Esophagus (tissue), 2 donors: ENCODE data around the gene PRSS56. TPM values are rescaled to one million over a fixed set of nuclear protein-coding genes. Genes with fewer than 3 reads are reported as not detected.
"Not testable (repeated sequence)": the region's sequence is repeated elsewhere in the genome, so short reads cannot be mapped to it uniquely, and the experiment has no call there.

Source experiments
- H3K27ac ChIP-seq, 2 donors: one replicate each; pipeline ENCODE4 v1.5.1; 2013; ENCODE audit warnings: low read depth in 2 of 2, mild to moderate bottlenecking in 2 of 2, inconsistent platforms in 1 of 2, low read length in 1 of 2, moderate library complexity in 1 of 2
- H3K27me3 ChIP-seq, 2 donors: one replicate each; pipeline ENCODE4 v1.6.1; 2013; ENCODE audit warnings: low read length in 2 of 2, control low read depth in 1 of 2, mild to moderate bottlenecking in 1 of 2; ENCODE audit not compliant: insufficient read depth in 2 of 2, control insufficient read depth in 1 of 2
- H3K36me3 ChIP-seq, 2 donors: one replicate each; pipeline ENCODE4 v1.6.1; 2013; ENCODE audit warnings: low read length in 1 of 2; ENCODE audit not compliant: control insufficient read depth in 2 of 2, insufficient read depth in 2 of 2
- H3K4me1 ChIP-seq, 2 donors: one replicate each; pipeline ENCODE4 v1.6.1; 2013; ENCODE audit warnings: low read length in 1 of 2; ENCODE audit not compliant: control insufficient read depth in 2 of 2, insufficient read depth in 2 of 2
- H3K4me3 ChIP-seq, 2 donors: one replicate each; pipeline ENCODE4 v1.5.1; 2013; ENCODE audit warnings: low read length in 2 of 2, mild to moderate bottlenecking in 2 of 2, low read depth in 1 of 2, moderate library complexity in 1 of 2
- H3K9me3 ChIP-seq, 2 donors: one replicate each; pipeline ENCODE4 v1.6.1; 2013; ENCODE audit warnings: mild to moderate bottlenecking in 2 of 2, low read depth in 1 of 2, low read length in 1 of 2, moderate library complexity in 1 of 2; ENCODE audit not compliant: control insufficient read depth in 2 of 2, insufficient read depth in 1 of 2
- WGBS, 2 donors: extraction: QIAGEN DNeasy Blood & Tissue Kit; methylation state at CpG; one replicate each; pipeline ENCODE4 v1.1.7; 2013; 5-methylcytosine and 5-hydroxymethylcytosine counted together
- polyA plus RNA-seq, 2 donors: library from polyadenylated mRNA; stranded (reverse); fragments of 200-250 nt; gene quantifications; one replicate each; pipeline ENCODE4 v1.2.3, GENCODE V29; 2013
- donor health status: healthy with polysubstance abuse.
- donor health status: Bipolar disorder and iron deficiency.

PRSS56 gene
- polyA plus RNA-seq, 2 donors = not detected

DNA sequence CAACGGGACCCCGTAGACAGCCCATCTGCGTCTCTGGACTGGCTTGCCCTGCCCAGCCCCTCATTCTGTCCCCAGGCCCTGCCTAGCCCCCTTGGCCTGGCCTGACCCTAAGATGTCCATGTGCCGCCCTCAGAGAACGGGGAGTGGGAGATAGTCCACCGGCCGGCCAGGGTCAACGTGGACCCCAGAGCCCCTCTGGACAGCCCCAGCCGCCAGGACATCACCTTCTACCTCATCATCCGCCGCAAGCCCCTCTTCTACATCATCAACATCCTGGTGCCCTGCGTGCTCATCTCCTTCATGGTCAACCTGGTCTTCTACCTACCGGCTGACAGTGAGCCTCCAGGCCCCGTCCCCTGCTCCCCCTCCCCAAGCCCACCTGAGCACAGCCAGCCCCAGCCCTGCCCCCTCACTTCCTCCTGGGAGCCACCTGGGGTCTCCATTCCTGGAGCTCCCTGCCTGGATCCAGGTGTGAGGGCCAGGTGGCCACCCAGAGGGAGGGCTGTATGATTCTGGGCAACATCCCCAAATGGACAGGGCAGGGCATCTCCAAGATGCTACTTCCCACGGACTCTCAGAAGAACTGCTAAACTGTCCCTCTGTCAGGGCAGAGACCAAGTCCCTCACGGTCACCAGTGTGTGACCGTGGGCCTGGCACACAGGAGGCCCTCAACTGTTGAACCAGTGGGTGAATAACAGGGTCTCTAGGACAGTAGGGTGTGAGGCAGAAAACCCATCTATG lies 9.8 kb downstream of the PRSS56 start:
- Histone ChIP-seq H3K27me3 (no peaks in the 10 kb centered on the region), H3K27ac (no peak overlapping the region), H3K36me3 (no peaks in the 10 kb centered on the region), H3K9me3 (peaks cover 0 to under 1% of the 10 kb centered on the region in 2 donors), H3K4me1 (no peaks in the 10 kb centered on the region), H3K4me3 (no peak overlapping the region)
- 86 to 88% methylated on average over 17 of the region's 17 CpGs for WGBS, 2 donors

- Histone ChIP-seq H3K27ac (no peak overlapping the region), H3K4me3 (no peak overlapping the region)
- 69 to 72% methylated on average over 9 of the region's 9 CpGs for WGBS, 2 donors
These were observed 10.6 kb downstream of the PRSS56 start for GRCh38 chr2:232530626-232531260.

DNA sequence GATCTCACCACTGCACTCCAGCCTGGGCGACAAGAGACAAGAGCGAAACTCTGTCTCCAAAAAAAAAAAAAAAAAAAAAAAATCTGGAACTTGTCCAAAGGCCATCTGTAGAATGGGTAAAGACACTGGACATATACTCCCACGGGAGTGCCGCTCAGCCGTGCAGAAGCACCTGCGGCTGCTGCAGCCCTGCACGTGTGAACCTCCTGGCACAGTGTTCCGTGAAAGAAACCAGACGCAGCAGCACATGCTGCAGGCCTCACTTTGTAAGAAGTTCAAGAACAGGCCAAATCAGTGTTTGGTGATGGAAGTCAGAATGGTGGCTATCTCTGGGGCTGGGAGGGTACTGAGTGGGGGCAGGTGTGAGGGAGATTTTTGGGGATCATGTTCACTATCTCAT lies 12.2 kb downstream of the PRSS56 start:
- H3K27ac ChIP-seq = no peak overlapping the region
- no peak overlapping the region for H3K4me3 ChIP-seq
- 64 to 72% methylated on average over 9 of the region's 9 CpGs for WGBS, 2 donors
- H3K27me3 ChIP-seq = no peaks in the 10 kb centered on the region
- H3K36me3 ChIP-seq = no peaks in the 10 kb centered on the region
- H3K4me1 ChIP-seq = no peaks in the 10 kb centered on the region
- H3K9me3 ChIP-seq = peaks cover 0 to 6% of the 10 kb centered on the region in 2 donors

More at GRCh38 chr2:232530626-232531260, 10.6 kb downstream of the PRSS56 start:
- Histone ChIP-seq H3K9me3 (peaks cover 0 to 2% of the 10 kb centered on the region in 2 donors), H3K27me3 (no peaks in the 10 kb centered on the region), H3K4me1 (no peaks in the 10 kb centered on the region), H3K36me3 (no peaks in the 10 kb centered on the region)

DNA sequence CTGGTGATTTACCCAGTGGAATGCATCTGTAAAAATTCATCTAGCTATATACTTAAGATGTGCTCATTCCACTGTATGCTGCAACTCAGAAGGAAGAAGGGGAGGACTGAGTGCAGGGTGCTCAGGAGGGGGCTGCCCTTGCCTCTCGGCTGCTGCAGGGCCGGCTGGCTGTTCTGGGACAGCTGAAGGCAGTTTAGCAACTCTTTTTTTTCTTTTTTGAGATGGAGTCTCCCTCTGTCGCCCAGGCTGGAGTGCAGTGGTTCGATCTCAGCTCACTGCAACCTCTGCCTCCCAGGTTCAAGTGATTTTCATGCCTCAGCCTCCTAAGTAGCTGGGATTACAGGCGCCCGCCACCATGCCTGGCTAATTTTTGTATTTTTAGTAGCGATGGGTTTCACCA lies 12.6 kb downstream of the PRSS56 start:
- not testable (repeated sequence) for H3K27ac ChIP-seq, H3K27me3 ChIP-seq, H3K4me3 ChIP-seq, H3K9me3 ChIP-seq, H3K36me3 ChIP-seq, H3K4me1 ChIP-seq
- 85 to 89% methylated on average over 7 of the region's 7 CpGs for WGBS, 2 donors

DNA sequence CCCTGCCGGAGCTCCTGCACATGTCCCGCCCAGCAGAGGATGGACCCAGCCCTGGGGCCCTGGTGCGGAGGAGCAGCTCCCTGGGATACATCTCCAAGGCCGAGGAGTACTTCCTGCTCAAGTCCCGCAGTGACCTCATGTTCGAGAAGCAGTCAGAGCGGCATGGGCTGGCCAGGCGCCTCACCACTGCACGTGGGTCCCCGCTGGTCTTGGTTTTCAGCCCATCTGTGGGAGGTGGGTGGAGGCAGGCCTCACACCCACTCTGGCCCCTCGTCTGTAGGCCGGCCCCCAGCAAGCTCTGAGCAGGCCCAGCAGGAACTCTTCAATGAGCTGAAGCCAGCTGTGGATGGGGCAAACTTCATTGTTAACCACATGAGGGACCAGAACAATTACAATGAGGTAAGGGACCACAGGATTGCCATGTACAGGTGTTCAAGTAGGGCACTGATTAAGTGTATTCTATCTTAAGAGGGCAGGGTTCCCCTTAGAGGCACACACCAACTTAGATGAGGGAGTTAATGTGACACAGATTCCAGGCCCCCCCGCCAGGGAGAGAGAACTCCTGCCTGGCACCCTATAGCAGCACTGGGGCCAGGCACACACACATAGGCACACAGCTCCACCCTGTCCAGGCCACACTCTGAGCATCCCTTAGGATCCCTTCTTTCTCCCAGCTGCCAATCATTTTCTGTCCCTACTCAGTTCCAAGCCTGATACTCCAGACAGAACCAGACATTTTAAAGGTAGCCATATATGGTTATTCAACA lies 13.9 kb downstream of the PRSS56 start:
- Histone ChIP-seq H3K4me1 (peaks cover 0 to 2% of the 10 kb centered on the region in 2 donors), H3K27me3 (no peaks in the 10 kb centered on the region), H3K9me3 (peaks cover 0 to 6% of the 10 kb centered on the region in 2 donors), H3K36me3 (no peaks in the 10 kb centered on the region), H3K4me3 (no peak overlapping the region), H3K27ac (no peak overlapping the region)
- WGBS, 2 donors = 74 to 77% methylated on average over 13 of the region's 13 CpGs

DNA sequence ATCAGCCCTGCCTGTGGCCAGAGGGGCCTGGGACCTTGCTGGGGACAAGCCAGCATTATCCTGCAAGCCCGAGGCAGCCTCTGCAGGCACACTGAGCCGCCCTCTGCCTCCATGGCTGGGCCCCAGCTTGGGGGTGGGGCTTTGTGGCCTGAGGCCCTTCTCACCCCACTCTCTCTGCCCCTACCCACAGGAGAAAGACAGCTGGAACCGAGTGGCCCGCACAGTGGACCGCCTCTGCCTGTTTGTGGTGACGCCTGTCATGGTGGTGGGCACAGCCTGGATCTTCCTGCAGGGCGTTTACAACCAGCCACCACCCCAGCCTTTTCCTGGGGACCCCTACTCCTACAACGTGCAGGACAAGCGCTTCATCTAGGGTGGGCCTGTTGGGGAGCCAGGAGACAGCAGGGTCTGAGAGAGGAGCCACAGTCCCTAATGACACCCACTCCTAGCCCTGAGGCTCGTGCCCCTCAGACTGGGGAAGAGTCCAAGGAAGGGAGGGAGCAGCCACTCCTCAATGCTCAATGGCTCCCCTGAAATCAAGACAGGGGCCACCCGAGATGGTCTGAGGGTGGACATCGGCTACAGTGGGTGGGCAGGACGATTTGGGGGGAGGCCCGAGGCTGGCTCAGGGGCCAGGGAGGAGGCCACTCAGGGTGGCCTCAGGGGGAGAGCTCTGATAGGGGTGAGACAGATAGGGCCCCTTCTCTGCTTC lies 14.9 kb downstream of the PRSS56 start:
- Histone ChIP-seq H3K4me3 (no peak overlapping the region), H3K36me3 (no peaks in the 10 kb centered on the region), H3K4me1 (peaks cover 3 to 6% of the 10 kb centered on the region in 2 donors), H3K27ac (no peak overlapping the region), H3K9me3 (peaks cover 0 to 6% of the 10 kb centered on the region in 2 donors), H3K27me3 (no peaks in the 10 kb centered on the region)
- WGBS, 2 donors = 77% methylated on average over 14 of the region's 14 CpGs

GRCh38 chr2:232535761-232536530 lies 15.8 kb downstream of the PRSS56 start:
- no peaks in the 10 kb centered on the region for H3K27me3 ChIP-seq
- H3K4me3 ChIP-seq = no peak overlapping the region
- no peaks in the 10 kb centered on the region for H3K36me3 ChIP-seq
- WGBS, 2 donors = 88 to 89% methylated on average over 5 of the region's 5 CpGs
- H3K27ac ChIP-seq = no peak overlapping the region
- H3K4me1 ChIP-seq = peaks cover 3 to 6% of the 10 kb centered on the region in 2 donors
- H3K9me3 ChIP-seq = peaks cover 0 to 6% of the 10 kb centered on the region in 2 donors

GRCh38 chr2:232537079-232537478 lies 16.9 kb downstream of the PRSS56 start:
- WGBS, 2 donors = 54 to 63% methylated on average over 5 of the region's 5 CpGs
- no peaks in the 10 kb centered on the region for H3K27me3 ChIP-seq

More at GRCh38 chr2:232537079-232537478, 16.9 kb downstream of the PRSS56 start:
- peaks cover 0 to 6% of the 10 kb centered on the region in 2 donors for H3K9me3 ChIP-seq
- H3K4me3 ChIP-seq = no peak overlapping the region
- no peaks in the 10 kb centered on the region for H3K36me3 ChIP-seq
- H3K4me1 ChIP-seq = peaks cover 3 to 6% of the 10 kb centered on the region in 2 donors
- H3K27ac ChIP-seq = no peak overlapping the region
